CD4-positive, alpha-beta T cell (primary cell): ENCODE data around the gene OSMR. TPM values are rescaled to one million over a fixed set of nuclear protein-coding genes. Genes with fewer than 3 reads are reported as not detected.

Experiments used
- ATAC-seq: fragments of 200-7000 bp; cut with Tn5 transposase; one replicate; pipeline ENCODE4 v1.10.0; 2022; ENCODE audit warnings: mild to moderate bottlenecking; ENCODE audit not compliant: poor library complexity
- CTCF ChIA-PET: fragments of 350-600 bp; sonication (Branson Sonifier 250); formaldehyde crosslinking; loops from one replicate; lab custom pipeline; 2021; ENCODE audit warnings: antibody characterized with exemption, inconsistent platforms; lab: Charles Lee
- POLR2A ChIA-PET: fragments of 350-600 bp; sonication (Branson Sonifier 250); formaldehyde crosslinking; loops from one replicate; lab custom pipeline; 2021; ENCODE audit warnings: antibody characterized with exemption, inconsistent platforms; lab: Charles Lee
- DNase-seq, 14 experiments: peaks; one replicate each; pipeline ENCODE4 v3.0.0-alpha.2; 2013 to 2020; ENCODE audit warnings: mixed read lengths in 2 of 14
- H3K27ac ChIP-seq, 2 donors: one replicate each; pipeline versions ENCODE4 v1.5.1 to v1.7.0; 2013; ENCODE audit warnings: low read length in 2 of 2, low read depth in 1 of 2, mild to moderate bottlenecking in 1 of 2
- H3K27me3 ChIP-seq, 2 experiments: 1 replicate in 1 of 2; 2 replicates in 1 of 2; pipeline versions ENCODE4 v1.6.1 to v1.7.0; 2013; ENCODE audit warnings: low read length in 2 of 2, control low read depth in 1 of 2, mild to moderate bottlenecking in 1 of 2, moderate library complexity in 1 of 2; ENCODE audit not compliant: insufficient read depth in 2 of 2, control insufficient read depth in 1 of 2
- H3K36me3 ChIP-seq: one replicate; pipeline ENCODE4 v1.6.1; 2013; ENCODE audit warnings: low read length, control low read depth; ENCODE audit not compliant: insufficient read depth
- H3K4me1 ChIP-seq: one replicate; pipeline ENCODE4 v1.6.1; 2013; ENCODE audit warnings: low read length, control low read depth; ENCODE audit not compliant: insufficient read depth
- H3K4me3 ChIP-seq: one replicate; pipeline ENCODE4 v1.5.1; 2013; ENCODE audit warnings: mild to moderate bottlenecking, low read length, moderate library complexity
- H3K9me3 ChIP-seq, 2 experiments: 1 replicate in 1 of 2; 2 replicates in 1 of 2; pipeline versions ENCODE4 v1.6.1 to v1.7.0; 2013; ENCODE audit warnings: low read length in 2 of 2, mild to moderate bottlenecking in 2 of 2, control low read depth in 1 of 2, moderate library complexity in 1 of 2; ENCODE audit not compliant: control insufficient read depth in 1 of 2, insufficient read depth in 1 of 2
- H3K27ac Mint-ChIP-seq: one replicate; pipeline ENCODE4 v1.8.0; 2020; ENCODE audit warnings: mixed read lengths
- H3K27me3 Mint-ChIP-seq: one replicate; pipeline ENCODE4 v1.8.0; 2021; ENCODE audit warnings: mixed read lengths
- H3K36me3 Mint-ChIP-seq: one replicate; pipeline ENCODE4 v1.8.0; 2021; ENCODE audit warnings: low read depth, mixed read lengths
- H3K4me1 Mint-ChIP-seq: one replicate; pipeline ENCODE4 v1.8.0; 2021; ENCODE audit warnings: low read depth, mixed read lengths
- H3K4me3 Mint-ChIP-seq: one replicate; pipeline ENCODE4 v1.8.0; 2020; ENCODE audit warnings: mild to moderate bottlenecking, mixed read lengths
- H3K9me3 Mint-ChIP-seq: one replicate; pipeline ENCODE4 v1.8.0; 2020; ENCODE audit warnings: mixed read lengths
- intact Hi-C, 2 experiments: fragments of 100-400 bp; cut with DNase I in 1 of 2; cut with micrococcal nuclease in 1 of 2; formaldehyde crosslinking; loops; one replicate each; pipeline versions ENCODE4 v1.15.1 to v1.9.0; 2023 to 2025; cut with DNase I, micrococcal nuclease
- total RNA-seq, 174 experiments: library from RNA in 2 of 174; stranded (reverse) in 2 of 174; gene quantifications; one replicate each; pipeline ENCODE4 v1.2.3 and lab custom pipeline; 2021 to 2026
- TF ChIP-seq, protein P1 (sequence below): fragments of 200-600 bp; IDR thresholded peaks from one replicate; pipeline ENCODE4 v1.8.0; 2022; ENCODE audit warnings: antibody characterized with exemption, mild to moderate bottlenecking

OSMR gene
- total RNA-seq, 2 experiments from 2014 or later, result not detected

GRCh38 chr5:38978036-38978435 lies 132.2 kb downstream of the OSMR start:
- CTCF ChIA-PET, result no interaction called here
- ATAC-seq, result no peak

DNA sequence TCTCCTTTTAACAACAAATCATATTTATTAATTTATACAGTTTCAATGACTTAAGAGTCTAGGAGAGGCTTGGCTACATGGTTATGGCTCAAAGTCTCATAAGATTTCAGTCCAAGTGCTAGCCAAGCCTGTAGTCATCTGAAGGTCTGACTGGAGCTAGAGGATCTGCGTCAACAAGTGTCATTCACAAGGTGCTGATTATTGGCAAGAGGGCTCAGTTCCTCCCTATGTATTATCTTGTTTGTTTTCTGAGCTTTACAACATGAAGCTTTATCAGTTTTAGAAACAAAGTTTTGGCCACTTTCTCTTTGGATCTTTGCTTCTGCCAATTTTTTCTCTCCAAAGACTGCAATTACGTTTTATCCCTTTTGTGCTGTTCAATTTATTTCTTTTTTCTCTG lies 133.7 kb downstream of the OSMR start:
- no peaks in the 10 kb centered on the region for H3K27me3 ChIP-seq
- H3K9me3 ChIP-seq, result no peaks in the 10 kb centered on the region
- no peaks in the 10 kb centered on the region for H3K4me1 ChIP-seq
- no peak overlapping the region for H3K27ac Mint-ChIP-seq
- ATAC-seq, result no peak
- H3K36me3 ChIP-seq, result peaks cover 42% of the 10 kb centered on the region
- no peaks in the 10 kb centered on the region for H3K27me3 Mint-ChIP-seq
- H3K4me1 Mint-ChIP-seq, result peaks cover 5% of the 10 kb centered on the region
- no peak overlapping the region for H3K4me3 Mint-ChIP-seq
- intact Hi-C loops, result no loop called here
- CTCF ChIA-PET, result no interaction called here
- TF ChIP-seq, protein P1, sequence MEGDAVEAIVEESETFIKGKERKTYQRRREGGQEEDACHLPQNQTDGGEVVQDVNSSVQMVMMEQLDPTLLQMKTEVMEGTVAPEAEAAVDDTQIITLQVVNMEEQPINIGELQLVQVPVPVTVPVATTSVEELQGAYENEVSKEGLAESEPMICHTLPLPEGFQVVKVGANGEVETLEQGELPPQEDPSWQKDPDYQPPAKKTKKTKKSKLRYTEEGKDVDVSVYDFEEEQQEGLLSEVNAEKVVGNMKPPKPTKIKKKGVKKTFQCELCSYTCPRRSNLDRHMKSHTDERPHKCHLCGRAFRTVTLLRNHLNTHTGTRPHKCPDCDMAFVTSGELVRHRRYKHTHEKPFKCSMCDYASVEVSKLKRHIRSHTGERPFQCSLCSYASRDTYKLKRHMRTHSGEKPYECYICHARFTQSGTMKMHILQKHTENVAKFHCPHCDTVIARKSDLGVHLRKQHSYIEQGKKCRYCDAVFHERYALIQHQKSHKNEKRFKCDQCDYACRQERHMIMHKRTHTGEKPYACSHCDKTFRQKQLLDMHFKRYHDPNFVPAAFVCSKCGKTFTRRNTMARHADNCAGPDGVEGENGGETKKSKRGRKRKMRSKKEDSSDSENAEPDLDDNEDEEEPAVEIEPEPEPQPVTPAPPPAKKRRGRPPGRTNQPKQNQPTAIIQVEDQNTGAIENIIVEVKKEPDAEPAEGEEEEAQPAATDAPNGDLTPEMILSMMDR, result no peak
- no peak overlapping the region for H3K27ac ChIP-seq
- H3K4me3 ChIP-seq, result no peak overlapping the region
- no peak for DNase-seq
- peaks cover 74% of the 10 kb centered on the region for H3K36me3 Mint-ChIP-seq
- POLR2A ChIA-PET, result no interaction called here
- no peaks in the 10 kb centered on the region for H3K9me3 Mint-ChIP-seq

More at GRCh38 chr5:38978036-38978435, 132.2 kb downstream of the OSMR start:
- H3K27me3 Mint-ChIP-seq, result no peaks in the 10 kb centered on the region
- Histone ChIP-seq H3K9me3 (no peaks in the 10 kb centered on the region), H3K36me3 (peaks cover 55% of the 10 kb centered on the region), H3K4me3 (no peak overlapping the region), H3K27ac (no peak overlapping the region), H3K27me3 (no peaks in the 10 kb centered on the region), H3K4me1 (no peaks in the 10 kb centered on the region)
- intact Hi-C loops, result no loop called here
- peaks cover 4% of the 10 kb centered on the region for H3K4me1 Mint-ChIP-seq
- no peak overlapping the region for H3K4me3 Mint-ChIP-seq
- DNase-seq, result no peak
- no peaks in the 10 kb centered on the region for H3K9me3 Mint-ChIP-seq
- H3K27ac Mint-ChIP-seq, result no peak overlapping the region
- H3K36me3 Mint-ChIP-seq, result peaks cover 81% of the 10 kb centered on the region
- TF ChIP-seq, protein P1, result no peak
- POLR2A ChIA-PET, result interaction anchor here (0.7 kb wide), 1 partner anchor 95 kb away, joined by 4 read pairs; no protein-coding TSS in a partner anchor

Other genes with a start within 250 kb of the OSMR start
- 100 to 1,000 TPM; 125 TPM for gene RICTOR, start 228.4 kb downstream of the OSMR start, total RNA-seq